Retina (tissue), 1 donor: ENCODE data around the gene MZT2B.
"Not testable (repeated sequence)": the region's sequence is repeated elsewhere in the genome, so short reads cannot be mapped to it uniquely, and the experiment has no call there.

ENCODE experiments used
- DNase-seq: peaks from one replicate; pipeline ENCODE4 v3.0.0-alpha.2; 2016

Gene MZT2B

GRCh38 chr2:130152816-130153595 is 29.1 kb upstream of the MZT2B start:
- no peak for DNase-seq

DNA sequence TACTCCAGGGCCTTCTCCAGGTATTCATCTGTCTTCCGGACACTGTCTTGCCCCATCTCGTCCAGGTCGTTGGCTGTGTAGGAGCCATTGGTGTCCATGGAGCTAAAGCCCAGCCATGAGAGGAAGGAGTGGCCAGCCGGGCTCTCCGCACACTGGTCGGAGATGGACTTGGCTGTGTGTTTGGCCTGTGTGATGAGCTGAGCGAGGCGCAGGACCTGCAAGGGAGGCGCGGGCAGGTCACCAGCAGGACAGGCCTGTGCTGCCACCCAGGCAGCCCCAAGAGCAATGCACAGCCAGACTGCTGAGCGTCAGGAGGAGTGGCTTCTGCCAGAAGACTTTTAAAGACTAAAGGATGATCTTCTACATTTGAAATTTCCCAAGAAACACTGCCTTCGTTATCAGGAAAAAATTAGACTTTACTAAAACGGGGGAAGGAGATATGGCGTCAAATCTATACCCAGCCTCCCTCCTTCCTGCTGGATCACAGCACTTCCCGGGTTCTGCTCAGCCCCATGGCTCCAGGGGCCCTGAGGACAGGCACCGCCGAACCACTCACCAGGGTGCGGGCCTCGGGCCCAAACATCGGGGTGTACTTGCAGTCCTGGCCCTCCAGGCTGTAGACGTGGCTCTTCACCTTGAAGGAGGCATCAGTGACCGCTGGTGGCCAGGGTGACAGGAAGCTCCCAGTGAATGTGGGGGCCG is 28.2 kb upstream of the MZT2B start:
- DNase-seq: not testable (repeated sequence)

DNA sequence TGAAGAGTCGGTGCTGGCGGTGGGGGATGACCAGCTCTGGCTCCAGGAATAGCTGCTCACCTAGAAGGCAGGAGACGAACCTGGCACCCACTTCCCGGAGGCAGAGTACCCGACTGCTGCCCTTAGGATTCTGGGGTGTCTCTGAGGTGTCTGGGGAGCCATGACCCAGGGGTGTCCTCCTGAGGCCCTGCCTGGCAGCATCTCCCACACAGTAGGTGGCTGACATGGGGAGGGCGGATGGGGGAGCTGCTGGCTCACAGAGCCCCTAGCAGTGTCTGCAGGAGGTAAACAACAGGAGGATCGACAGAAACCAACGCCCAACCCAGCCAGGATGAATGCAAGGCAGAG is 27.7 kb upstream of the MZT2B start:
- not testable (repeated sequence) for DNase-seq

DNA sequence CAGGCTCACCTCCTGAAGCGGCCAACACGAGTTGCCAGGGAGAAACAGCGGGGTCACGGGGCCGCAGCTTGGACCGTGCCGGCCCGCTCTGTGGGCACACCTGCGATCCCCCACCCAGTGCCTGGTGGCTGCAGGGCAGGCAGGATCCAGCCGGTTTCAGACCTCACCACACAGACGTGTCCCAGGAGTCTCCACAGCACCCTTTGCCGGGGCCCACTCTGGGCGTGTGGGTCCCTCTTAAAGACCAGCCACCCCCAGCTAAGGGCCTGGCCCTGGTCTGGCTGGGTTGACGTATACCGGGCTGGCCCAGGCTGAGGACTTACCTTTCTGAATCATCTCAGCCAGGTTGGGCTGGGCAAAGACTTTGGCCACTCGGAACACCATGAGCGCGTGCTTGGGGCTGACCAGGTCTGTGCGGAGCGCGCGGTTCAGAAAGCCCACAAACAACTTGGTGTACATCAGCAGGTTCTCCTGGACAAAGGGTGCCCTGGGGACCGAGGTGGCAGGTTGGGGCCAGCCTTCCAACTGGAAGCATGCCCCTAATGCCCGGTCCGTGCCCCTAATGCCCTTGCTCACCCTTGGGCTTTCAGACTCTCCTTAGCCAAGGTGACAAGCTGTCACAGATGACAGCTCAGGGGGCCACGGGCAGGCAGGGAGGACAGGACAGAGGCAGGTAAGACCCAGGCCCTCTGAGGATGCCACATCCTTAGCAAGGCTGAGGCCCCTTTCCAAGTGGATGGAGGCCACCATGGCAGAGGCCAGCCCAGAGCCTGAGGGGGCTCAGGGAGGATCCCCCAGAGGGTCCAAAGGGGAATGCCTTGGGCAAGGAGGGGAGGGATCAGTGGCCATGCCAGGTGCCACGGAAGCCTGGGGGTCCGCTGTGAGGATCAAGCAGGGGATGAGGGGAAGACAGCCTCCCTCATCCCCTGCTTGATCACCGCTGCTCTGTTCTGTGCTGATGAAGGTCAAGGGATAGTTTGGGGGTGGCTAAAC is 27.0 kb upstream of the MZT2B start:
- no peak for DNase-seq

- peak; percentile 25 for DNase-seq
Observed at GRCh38 chr2:130155956-130156623, 26.0 kb upstream of the MZT2B start.

- no peak for DNase-seq
Observed at GRCh38 chr2:130156624-130157004, 25.4 kb upstream of the MZT2B start.

DNA sequence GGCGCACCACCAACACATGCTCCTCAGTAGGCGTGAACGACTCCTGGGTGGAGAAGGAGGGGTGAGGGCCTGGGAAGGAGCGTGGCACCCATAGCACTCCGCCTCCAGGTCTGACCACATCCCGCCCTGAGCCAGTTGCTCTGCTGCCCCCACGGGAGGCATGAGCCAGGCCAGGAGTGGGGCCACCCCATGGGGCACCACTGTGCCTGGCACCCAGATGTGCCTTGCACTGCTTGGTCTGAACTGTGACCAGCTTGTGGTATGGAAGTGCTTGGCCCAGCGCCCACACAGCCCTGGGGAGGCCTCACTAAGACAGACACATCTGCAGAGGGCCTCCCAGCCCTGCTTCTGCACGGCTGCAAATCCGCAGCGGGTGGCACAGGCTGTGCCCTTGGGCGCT is 24.7 kb upstream of the MZT2B start:
- DNase-seq: not testable (repeated sequence)

GRCh38 chr2:130157825-130158514 is 24.1 kb upstream of the MZT2B start:
- DNase-seq: not testable (repeated sequence)

- DNase-seq: no peak
Observed at GRCh38 chr2:130158631-130159030, 23.4 kb upstream of the MZT2B start.

- not testable (repeated sequence) for DNase-seq
Observed at GRCh38 chr2:130159376-130159775, 22.7 kb upstream of the MZT2B start.

GRCh38 chr2:130160131-130160530 is 21.9 kb upstream of the MZT2B start:
- DNase-seq: no peak

GRCh38 chr2:130160838-130161705 is 21.0 kb upstream of the MZT2B start:
- not testable (repeated sequence) for DNase-seq

GRCh38 chr2:130162486-130162885 is 19.6 kb upstream of the MZT2B start:
- not testable (repeated sequence) for DNase-seq

DNA sequence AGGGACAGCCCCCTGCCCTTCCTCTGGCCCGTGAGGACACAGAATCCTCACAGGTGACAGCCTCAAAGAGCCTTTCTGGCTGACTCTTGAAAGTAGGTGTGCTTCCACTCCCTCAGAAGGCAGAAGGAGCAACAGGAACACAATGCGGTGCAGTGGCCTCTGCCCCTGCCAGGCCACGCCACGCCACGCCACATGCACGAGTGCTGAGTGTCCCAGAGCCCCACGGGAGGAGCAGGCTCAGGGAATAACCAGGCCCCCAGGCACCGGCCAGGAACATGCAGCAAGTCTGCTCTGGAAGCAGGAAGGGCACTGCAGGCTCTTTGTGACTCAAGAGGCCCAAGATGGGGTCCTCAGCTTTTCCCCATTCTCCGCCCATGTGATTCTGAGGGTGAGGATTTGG is 19.1 kb upstream of the MZT2B start:
- no peak for DNase-seq

DNA sequence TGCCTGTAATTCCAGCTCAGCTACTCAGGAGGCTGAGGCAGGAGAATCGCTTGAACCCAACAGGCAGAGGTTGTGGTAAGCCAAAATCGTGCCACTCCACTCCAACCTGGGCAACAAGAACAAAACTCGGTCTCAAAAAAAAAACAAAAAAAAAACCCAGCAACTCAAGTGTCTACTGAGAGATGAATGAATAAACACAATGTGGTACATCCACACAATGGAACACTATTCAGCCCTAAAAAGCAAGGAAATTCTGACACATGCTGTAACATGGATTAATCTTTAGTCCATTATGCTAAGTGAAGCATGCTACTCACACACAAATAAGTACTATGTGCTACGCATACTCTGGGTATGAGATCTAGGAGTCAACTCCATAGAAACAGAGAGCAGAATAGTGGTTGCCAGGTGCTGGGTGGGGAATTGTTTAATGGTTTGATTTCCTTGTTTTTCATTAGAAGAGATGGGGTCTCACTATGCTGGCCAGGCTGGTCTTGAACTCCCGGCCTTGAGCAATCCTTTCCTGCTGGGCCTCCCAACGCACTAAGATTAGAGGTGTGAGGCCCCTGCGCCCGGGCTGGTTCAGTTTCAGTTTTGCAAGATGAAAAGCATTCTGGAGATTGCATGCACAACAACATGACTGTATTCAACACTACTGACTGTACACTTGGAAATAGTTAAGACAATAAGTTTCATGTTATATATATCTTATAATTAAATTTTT is 16.6 kb upstream of the MZT2B start:
- no peak for DNase-seq

DNA sequence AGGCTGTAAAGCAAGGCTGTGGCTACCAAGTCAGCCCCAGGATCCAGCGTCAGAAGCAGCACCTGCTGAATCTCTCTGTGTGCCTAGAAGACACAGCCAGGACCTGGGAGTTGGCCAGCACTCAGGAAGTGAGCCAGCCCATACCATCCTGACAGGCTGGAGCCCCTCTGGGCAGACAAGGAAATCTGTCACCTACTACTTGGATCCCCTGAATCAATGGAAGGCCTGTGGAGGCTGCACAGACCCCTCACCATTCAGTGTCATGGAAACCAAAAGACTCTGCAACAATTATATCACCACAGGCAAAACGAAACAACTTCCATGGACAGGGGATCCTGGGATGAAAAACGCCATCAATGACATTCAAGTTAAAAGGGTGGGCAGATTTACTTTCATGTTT is 15.5 kb upstream of the MZT2B start:
- not testable (repeated sequence) for DNase-seq

- DNase-seq: not testable (repeated sequence)
Observed at GRCh38 chr2:130169163-130169562, 12.9 kb upstream of the MZT2B start.

- DNase-seq: no peak
Observed at GRCh38 chr2:130169896-130170295, 12.2 kb upstream of the MZT2B start.

DNA sequence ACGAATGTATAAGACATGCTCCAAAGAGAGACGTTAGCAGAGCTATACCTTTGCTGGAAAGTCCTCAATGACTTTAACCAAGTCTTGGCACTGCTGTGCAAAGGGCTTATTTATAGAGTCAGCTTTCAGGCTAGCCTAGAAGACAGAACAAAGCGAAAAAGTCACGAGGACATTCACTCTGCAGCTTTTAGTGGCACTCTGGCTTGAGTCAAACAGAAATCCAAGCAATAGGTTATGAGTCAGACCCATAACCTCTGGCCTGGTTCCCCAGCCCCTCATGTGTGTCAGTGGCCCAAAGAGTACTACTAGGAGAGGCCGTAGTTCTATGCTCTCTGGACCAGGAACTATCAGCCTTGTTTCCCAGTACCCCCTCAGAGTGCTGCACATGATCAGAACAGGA is 7.2 kb upstream of the MZT2B start:
- not testable (repeated sequence) for DNase-seq
